ENCODE measurements around the gene CIRBP. TPM values are rescaled to one million over a fixed set of nuclear protein-coding genes. Genes with fewer than 3 reads are reported as not detected.

The CIRBP gene
- total and polyA plus RNA-seq, 2 of the 13 experiments (the other 11 are each of a cell fraction or from before 2014, with no cell fraction given), result 133 to 140 TPM

GRCh38 chr19:1261538-1261797 lies 7.7 kb upstream of the CIRBP start:
- no TSS peak for BruUV-seq (replicated peaks)
- DNase-seq (ENCODE audit: low spot score), result no peak
- TF ChIP-seq ZNF276 (CRISPR knock-in tag; IDR thresholded peaks at IDR 0.05; ENCODE audit: low read depth) (no peak), ZNF557 (CRISPR knock-in tag; IDR thresholded peaks at IDR 0.05) (no peak), ZNF670 (CRISPR knock-in tag; IDR thresholded peaks at IDR 0.05; ENCODE audit: borderline replicate concordance) (0 out of 2 replicates have a peak, but pooled peaks have one; percentile 11), ZNF562 (CRISPR knock-in tag; IDR thresholded peaks at IDR 0.05; ENCODE audit: borderline replicate concordance) (no peak), ZNF558 (CRISPR knock-in tag; IDR thresholded peaks at IDR 0.05; ENCODE audit: borderline replicate concordance) (no peak), CHD4 (IDR thresholded peaks at IDR 0.05; ENCODE audit: borderline replicate concordance, low read length) (no peak), CREB3 (CRISPR knock-in tag; IDR thresholded peaks at IDR 0.05) (no peak), AGO2 (optimal IDR thresholded peaks at IDR 0.05; ENCODE audit: low read depth, low read length) (peak; percentile 56), ZNF441 (CRISPR knock-in tag; IDR thresholded peaks at IDR 0.05; ENCODE audit: borderline replicate concordance) (peak; percentile 37; the same call in 1 of the 2 replicates), HOXA5 (CRISPR knock-in tag; IDR thresholded peaks at IDR 0.05) (no peak), ZNF672 (CRISPR knock-in tag; IDR thresholded peaks at IDR 0.05) (no peak), THAP7 (CRISPR knock-in tag; IDR thresholded peaks at IDR 0.05) (peak; percentile 49; the same call in 1 of the 2 replicates), ZKSCAN8 (CRISPR knock-in tag; IDR thresholded peaks at IDR 0.05; ENCODE audit: borderline replicate concordance) (no peak), ETS1 (CRISPR knock-in tag; IDR thresholded peaks at IDR 0.05) (0 out of 2 replicates have a peak, but pooled peaks have one; percentile 41), ZBTB10 (CRISPR knock-in tag; IDR thresholded peaks at IDR 0.05; ENCODE audit: borderline replicate concordance) (no peak; the same call in 1 of the 2 replicates), ZMAT3 (CRISPR knock-in tag; conservative IDR thresholded peaks at IDR 0.05) (no peak), HOXD1 (CRISPR knock-in tag; IDR thresholded peaks at IDR 0.05) (peak; percentile 23; the same call in 1 of the 2 replicates)

More at GRCh38 chr19:1261538-1261797, 7.7 kb upstream of the CIRBP start:
- peak overlapping the region; percentile 71 to 81 (median 80) for H3K4me3 ChIP-seq (replicated peaks in 1 of 3; ENCODE audit: insufficient read depth in 1 of 3, low read depth in 2 of 3, low read length in 3 of 3)
- peak overlapping the region; percentile 78 for H3K9ac ChIP-seq (ENCODE audit: insufficient read depth, low read depth, low read length)
- peaks cover 77% of the 10 kb centered on the region for H3K4me1 ChIP-seq (ENCODE audit: insufficient read depth, low read length)
- under 1% methylated on average over 14 of the region's 14 CpGs for WGBS (ENCODE audit: low lambda C conversion rate)
- in situ Hi-C loops (cut with HindIII; ENCODE audit: extremely low pct_ligation_motif_present, low pct_unique_long_range_greater_than_20kb), result no loop called here
- peaks cover 4 to 15% of the 10 kb centered on the region in 2 experiments; a peak in 2 of 5 replicates for H3K36me3 ChIP-seq (replicated peaks in 1 of 2; ENCODE audit: control insufficient read depth in 1 of 2, insufficient read depth in 2 of 2, low read length in 2 of 2)
- H3K27me3 ChIP-seq (ENCODE audit: control insufficient read depth in 1 of 2, insufficient read depth in 2 of 2, low read length in 2 of 2), result no peaks in the 10 kb centered on the region
- no peak for ATAC-seq
- CTCF ChIA-PET (ENCODE audit: low intra/inter-chr PET ratio, low total read pairs), result no interaction called here
- peak overlapping the region; percentile 81 for H3K27ac ChIP-seq (ENCODE audit: extremely low read length, insufficient read depth, low read length)
- intact Hi-C loops (cut with micrococcal nuclease; ENCODE audit: unreplicated experiment), result no loop called here
- peaks cover 3% of the 10 kb centered on the region for H3K79me2 ChIP-seq (ENCODE audit: insufficient read depth, low read length)
- no peak overlapping the region for H2AFZ ChIP-seq (ENCODE audit: low read length)
- no peaks in the 10 kb centered on the region for H3K9me3 ChIP-seq (ENCODE audit: low read length)
- POLR2A ChIA-PET, result interaction anchor here (1.3 to 13.7 kb wide), 7 partner anchors 3 to 23 kb away, joined by 4 to 668 read pairs (median 9); partner anchors contain the start of genes ATP5F1D, CIRBP, FAM174C and MIDN
- peak overlapping the region; percentile 98 for H3K4me2 ChIP-seq (ENCODE audit: low read depth, low read length)
- FAIRE-seq, result no peak
- peaks cover 29% of the 10 kb centered on the region; the same call in 1 of the 2 replicates for H4K20me1 ChIP-seq (ENCODE audit: insufficient read depth, low read length)

All from HepG2 (cell line).